Suppressor macrophage treated with lipopolysaccharide for 1 hour (primary cell): Measurements from ENCODE around the gene PKNOX1.
"Not testable (repeated sequence)": the region's sequence is repeated elsewhere in the genome, so short reads cannot be mapped to it uniquely, and the experiment has no call there.

Experiments used
- DNase-seq, 3 donors: peaks; one replicate each; pipeline ENCODE4 v3.0.0-alpha.2; 2020 to 2022

Gene PKNOX1

DNA sequence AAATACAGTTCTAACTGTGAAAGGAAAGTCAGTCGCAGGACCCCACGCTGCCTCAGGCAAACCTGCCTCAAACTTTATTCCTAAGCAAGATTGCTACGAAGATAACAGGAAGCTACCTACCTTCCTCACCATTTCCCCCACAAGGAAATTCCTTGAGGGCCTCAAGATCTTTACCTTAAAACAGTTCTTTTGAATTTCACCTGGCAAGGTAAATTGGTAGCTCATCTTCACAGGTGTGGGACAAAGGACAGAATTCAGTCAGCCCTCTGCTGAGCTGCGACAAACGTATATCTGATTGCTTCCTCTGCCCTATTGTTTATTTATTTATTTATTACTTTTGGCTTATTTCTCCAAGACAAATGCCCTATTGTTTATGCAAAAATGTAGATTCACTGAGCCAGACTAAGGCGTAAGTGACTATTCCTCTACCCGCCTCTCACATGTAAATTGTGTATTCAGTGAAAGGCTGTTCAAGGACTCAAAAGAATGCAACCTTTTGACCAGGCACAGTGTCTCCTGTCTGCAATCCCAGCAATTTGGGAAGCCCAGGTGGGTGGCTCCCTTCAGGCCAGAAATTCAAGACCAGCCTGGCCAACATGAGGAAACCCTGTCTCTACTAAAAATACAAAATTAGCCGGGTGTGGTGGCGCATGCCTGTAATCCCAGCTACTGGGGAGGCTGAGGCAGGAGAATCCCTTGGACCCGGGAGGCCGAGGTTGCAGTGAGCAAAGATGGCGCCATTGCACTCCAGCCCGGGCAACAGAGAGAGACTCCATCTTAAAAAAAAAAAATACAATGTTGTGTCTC, 17.3 kb upstream of the PKNOX1 start:
- DNase-seq: no peak

DNA sequence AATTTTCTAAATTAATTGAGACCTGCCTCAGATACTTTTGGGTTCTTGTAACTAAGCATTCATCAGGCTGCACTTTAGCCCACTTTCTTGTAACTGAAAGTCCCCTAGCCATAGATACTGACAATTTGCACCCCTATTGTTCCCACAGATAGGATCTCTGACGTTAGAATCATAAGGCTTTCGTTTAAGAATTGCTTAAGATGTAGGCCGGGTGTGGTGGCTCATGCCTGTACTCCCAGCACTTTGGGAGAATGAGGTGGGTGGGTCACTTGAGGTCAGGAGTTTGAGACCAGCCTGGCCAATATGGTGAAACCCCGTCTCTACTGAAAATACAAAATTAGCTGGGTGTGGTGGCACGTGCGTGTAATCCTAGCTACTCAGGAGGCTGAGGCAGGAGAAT, 16.2 kb upstream of the PKNOX1 start:
- not testable (repeated sequence) for DNase-seq

DNA sequence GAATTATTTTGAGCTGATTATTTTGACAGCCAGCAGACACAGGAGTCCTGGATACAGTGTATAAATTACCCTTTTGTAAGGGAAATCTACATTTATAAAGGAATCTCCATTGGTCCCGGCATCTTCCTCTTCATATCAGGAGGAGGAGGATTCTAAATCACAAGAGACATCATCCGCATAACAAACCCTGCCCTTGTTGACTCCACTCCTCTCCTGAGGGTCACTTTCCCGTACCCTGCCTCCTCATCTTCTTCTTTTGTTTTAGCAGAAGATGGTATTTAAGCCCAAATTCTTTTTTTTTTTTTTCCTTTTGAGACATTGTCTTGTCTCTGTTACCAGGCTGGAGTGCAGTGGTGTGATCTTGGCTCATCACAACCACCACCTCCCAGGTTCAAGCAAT, 14.6 kb upstream of the PKNOX1 start:
- no peak for DNase-seq

DNA sequence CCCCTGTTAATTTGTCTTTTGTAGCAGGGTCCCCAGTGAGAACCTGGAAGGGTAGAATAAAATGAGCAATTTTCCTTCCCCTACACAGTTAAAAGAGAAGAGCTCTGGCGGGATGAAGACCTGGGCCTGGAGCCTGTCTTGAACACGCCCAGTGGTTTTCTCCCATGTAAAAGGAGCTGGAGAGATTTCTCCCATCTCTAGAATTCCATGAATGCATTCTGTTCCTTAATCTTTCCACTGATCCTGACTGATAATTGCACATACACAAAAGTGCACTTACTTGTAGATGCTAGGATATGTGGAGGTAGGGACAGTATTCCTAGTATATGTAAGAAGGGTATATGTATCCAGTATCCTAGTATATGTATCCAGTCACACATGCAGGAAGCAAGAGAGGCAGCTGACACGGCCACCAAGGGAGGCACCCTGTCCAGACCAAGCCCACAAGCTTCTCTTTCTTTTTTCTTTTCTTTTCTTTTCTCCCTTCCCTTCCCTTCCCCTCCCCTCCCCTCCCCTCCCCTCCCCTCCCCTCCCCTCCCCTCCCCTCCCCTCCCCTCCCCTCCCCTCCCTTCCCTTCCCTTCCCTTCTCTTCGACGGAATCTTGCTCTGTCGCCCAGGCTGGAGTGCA, 11.9 kb upstream of the PKNOX1 start:
- no peak for DNase-seq

DNA sequence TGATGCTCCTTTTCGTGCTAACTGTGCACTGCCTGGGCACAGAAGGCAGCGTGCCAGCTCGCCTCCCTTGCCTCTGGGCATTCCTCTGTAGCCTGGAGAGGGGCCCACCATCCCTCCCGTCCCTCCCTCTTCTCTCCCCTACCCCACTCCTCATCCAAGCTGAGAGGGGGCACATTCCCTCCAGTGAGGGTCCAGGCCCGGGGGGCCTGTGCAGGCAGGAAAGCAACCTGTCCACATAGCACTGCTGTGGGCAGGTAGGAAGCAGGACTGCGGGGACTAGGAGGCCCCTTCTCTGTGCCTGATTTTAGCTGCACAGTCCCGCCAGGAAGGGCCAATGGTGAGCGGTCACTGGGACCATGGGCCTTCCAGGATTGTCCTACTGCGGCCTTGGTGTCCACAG, 10.3 kb upstream of the PKNOX1 start:
- no peak for DNase-seq

DNA sequence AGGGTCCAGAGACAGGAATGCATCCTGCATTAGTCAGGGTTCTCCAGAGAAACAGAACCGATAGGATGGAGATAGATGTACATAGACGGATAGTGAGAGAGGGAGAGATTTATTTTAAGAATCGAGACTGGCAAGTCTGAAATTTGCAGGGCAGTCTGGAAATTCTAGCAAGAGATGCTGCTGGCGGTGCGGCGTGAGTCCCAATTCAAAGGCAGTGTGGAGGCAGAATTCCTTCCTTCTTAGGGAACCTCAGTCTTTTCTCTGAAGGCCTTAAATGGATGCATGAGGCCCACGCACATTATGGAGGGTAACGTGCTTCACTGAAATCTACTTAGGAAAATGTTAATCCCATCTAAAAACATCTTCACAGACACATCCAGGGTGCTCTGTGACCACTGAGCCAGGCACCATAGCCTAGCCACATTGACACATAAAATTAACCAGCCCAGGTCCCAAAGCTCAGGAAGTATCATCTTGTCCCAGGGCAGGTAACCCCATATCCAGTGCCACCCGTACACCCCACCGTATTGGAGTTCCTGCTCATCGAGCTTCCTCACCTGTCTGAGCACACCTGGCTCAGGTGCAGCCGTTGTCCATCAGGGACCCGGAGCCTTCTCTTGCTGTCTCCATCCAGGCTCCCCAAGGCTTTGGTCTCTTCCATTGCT, 9.7 kb upstream of the PKNOX1 start:
- DNase-seq: no peak

DNA sequence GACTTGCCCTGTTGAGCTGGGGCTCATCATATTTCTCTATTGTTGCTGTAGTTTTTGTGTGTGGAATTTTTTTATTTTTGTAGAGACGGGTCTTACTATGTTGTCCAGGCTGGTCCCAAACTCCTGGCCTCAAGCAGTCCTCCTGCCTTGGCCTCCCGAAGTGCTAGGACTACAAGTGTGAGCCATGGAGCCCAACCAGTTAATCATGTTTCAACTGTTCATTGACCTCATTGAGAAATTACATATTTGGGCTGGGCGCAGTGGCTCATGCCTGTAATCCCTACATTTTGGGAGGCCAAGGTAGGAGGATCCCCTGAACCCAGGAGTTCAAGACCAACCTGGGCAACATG, 9.2 kb upstream of the PKNOX1 start:
- no peak for DNase-seq

DNA sequence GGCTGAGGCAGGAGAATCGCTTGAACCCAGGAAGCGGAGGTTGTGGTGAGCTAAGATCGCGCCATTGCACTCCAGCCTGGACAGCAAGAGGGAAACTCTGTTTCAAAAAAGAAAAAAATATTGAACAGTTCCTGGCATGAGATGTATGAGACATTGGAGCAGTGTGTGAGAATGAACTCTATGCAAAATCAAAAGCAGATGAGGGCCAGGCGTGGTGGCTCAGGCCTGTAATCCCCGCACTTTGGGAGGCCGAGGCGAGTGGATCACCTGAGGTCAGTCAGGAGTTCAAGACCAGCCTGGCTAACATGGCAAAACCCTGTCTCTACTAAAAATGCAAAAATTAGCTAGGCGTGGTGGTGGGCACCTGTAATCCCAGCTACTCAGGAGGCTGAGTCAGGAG, 6.7 kb upstream of the PKNOX1 start:
- not testable (repeated sequence) for DNase-seq

DNA sequence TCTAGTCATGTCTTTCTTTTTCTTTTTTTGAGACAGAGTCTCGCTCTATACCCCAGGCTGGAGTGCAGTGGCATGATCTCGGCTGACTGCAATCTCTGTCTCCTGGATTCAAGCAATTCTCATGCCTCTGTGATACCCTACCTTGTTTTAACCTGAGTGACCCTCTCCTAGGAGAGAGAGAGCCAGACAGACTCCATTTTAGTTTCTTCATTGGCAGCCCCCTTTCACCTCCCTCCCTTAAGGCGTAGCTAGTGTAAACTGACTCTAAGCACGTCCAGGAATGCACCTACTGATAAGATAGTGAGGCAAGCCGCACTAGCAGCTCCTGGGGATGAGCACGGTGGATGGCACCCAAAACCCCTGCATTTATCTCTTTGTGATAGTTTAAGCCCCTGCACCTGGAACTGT, 5.2 kb upstream of the PKNOX1 start:
- DNase-seq: no peak

DNA sequence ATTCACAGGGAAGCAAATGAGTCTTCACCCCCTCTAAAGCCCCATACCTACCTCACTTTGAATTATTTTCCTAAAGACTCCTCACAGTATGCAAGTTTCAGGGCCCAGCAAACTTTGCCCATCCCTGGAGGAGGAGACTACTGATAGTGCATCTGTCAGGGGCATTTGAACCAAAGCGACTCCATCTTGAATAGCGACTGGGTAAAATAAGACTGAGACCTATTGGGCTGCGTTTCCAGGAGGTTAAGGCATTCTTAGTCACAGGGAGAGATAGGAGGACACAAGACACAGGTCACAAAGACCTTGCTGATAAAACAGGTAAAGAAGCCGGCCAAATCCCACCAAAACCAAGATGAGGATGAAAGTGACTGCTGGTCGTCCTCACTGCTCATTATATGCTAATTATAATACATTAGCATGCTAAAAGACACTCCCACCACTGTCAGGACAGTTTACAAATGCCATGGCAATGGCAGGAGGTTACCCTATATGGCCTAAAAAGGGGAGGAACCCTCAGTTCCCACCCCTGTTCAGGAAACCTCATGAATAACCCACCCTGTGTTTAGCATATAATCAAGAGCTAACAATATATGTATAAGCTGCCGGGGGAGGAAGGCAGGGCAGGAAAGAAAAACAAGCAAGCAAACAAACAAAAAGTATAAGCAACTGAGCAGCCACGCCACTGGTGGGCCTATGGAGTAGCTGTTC, 3.3 kb upstream of the PKNOX1 start:
- DNase-seq: no peak

DNA sequence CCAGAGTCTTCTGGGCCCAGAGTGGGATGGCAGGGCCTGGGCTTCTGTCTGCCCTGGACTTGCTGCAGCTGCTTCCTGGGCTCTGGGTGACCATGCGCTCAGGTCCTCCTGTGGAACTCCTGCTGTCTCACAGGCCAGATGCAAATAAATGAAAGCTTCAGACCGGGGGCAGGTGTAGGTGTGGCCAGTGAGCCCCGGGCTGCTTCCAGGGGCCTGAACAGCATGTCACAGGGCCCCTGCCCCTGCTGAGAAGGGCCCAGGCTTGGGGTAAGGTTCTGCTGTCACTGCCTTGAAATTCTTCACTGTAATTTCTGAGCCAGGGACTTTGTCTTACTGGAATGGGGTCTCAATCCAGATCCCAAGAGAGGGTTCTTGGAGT, 2.5 kb upstream of the PKNOX1 start:
- no peak for DNase-seq

DNA sequence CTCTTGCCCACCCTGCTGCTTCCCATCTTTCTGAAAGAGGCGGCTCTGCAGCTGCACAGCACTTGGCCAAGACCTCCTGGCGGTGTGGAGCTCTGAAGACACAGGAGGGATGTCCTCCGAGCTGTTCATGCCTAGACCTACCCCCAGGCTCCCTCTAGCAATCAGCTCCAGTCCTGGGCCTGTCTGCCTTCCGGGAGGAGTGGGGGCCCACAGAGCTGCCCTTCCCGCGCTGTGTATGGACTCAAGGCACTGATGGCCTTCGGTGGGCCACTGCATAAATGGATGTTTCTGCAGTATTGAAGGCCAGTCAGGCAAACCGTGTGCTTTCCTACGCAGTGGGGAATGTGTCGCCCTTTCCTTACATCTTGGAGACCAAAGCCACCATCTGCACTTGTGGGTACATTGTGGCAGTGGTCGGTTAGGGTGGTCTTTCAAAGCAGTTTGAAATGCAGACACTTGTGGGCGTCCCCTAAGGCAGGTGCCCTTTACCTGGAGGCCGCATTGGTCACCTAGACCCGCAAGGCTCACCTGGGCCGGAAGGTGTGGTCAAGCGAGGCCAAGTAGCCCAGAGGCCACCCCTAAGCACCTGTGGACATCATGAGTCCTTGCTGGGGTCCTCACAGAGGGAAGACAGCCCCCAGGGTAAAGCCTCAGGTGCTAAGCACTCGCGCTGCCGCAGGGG, 912 bp upstream of the PKNOX1 start:
- no peak for DNase-seq

DNA sequence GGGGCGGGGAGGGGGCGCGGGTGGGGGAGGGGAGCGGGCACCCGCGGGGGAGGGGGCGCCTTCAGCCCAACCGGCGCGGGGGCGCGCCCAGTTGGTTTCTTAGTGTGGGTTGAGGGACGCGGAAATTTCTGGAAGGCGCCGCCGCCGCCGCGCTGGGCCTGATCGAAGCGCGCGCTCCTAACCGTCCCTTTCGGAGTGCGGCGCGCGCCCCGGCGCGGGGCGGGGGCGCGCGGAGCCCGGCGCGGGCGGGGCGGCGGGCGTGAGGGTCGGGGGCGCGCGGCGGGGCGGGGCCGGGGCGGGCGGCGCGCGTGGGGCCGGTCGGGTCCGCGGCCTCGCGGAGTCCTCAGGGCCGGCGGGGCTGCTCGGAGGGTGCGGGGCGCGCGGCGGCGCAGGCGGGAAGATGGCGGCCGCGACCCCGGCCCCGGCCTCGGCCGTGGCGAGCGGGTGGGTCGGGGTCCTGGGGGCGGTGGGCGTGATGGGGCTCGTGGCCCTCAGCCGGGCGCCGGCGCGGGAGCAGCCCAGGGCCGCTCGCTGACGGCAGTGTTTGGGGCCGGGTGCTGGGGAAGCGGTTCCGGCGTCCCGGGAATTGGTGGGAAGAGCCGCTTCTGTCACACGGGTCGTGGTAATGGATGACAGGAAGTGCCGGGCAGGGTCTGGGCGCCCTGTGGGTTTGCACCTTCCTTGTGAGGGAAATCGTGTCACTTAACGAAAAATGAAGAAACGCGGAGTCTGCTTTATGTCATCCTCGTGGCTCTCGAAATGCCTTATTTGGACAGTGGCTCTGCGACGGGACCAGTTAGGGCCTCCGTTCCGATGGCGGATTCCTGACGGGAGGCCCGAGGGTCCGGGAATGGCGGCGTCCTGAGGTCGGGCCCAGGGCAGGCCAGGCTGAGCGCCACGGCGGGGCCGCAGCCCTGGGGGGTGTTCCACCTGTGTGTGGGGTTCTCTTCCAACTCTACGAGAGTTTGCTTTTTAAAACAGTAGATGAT, 764 bp downstream of the PKNOX1 start:
- DNase-seq: peak; percentile 69 to 93 (median 83)

DNA sequence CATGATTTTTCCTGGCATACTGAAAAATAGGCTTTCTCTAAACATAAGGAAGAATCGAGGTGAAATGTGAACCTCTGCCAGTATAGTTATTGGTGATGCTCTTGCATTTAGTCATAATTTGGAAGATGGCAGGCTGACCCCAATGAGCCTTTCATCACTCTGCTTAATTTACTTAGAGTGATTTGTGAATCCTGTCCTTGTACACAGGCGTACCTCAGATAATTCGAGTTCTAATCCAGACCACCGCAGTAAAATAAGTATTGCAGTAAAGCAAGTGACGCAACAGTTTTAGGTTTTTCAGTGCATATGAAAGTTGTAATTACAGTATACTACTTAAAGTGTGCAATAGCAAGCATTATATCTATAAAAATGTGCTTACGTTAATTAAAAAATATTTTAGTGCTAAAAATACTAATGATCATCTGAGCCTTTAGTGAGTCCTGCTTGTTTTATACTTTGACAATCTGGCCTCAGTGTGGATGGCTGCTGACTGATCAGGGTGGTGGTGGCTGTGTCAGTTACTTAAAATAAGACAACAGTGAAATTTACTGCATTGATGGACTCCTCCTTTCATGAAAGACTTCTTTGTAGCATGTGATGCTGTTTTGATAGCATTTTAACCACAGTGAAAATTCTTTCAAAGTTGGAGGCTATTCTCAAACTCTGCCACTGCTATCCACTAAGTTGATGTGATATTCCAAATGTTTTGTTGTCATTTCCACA, 1.7 kb downstream of the PKNOX1 start:
- DNase-seq: peak in 1 of 3 donors; percentile 11

DNA sequence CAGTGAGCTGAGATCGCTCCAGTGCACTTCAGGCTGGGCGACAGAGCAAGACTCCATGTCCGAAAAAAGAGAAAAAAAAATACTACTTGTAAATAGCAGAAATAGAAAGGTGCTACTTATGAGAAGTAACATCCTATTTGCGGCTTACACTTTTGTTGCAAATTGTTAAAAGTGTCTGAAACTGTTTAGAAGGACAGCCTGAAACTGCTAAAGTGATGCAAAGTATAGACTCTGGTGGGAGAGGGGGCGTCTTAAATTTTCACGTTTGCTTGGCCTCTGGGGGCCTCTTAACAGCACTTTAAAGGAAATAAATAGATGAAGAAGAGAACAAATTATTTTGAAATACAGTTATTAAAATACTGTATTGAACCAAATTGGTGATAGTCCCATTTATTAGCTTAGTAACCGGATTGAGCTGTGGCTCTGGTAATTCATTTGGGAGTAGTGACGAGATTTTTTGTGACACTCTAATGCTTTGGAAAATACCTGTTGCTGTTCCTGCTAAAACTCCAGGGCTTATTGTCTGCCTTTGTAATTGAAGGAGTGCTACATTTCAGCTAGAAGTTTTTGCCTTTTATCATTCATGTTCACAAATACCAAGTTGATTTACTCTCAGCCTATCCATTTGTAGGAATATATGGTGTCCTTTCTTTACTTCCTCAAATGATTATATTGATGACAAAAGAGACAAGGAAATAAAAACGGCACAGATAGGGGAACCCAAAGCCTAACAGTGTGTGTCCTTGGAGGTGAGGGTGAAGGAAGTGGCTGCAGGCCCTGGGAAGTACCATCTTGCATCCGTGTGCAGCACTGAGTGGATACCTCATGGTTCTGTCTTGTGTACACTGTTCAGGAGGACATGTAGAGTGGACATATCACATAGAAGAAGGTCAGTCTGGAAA, 6.2 kb downstream of the PKNOX1 start:
- DNase-seq: peak; percentile 22 to 41 (median 35)

DNA sequence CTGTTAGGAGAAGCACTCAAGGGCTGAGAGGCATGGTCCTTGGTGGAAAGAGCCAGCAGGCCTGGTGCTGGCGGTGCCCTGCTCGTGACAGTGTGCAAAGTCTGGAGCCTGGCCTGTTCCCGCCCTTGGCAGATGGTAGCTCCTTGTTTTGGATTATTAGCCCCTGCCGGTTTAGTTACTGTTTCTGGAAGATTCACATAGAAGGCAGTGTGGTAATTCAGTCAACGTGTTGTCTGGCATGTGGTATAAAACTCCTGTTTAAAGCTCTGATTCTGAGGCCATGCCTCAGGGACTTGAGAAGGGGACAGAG, 6.8 kb downstream of the PKNOX1 start:
- no peak for DNase-seq

DNA sequence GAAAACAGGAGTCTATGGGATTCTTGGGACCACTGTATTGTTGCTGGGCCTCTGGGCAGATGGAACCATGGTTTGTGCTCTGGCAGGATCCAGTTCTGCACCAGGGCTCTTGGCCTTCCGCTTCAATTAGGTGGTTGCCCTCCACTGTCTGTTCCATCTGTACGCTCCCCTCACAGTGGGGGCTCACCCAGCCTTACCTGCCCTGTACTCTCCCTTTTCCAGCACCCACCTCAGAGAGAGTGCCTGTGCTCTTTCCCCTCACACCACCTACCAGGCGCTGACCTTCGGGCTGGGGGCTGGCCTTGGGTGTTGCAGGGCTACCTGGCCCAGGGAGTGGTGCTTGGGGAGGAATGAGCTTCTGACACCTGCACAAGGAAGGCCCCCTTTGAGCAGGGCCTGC, 7.5 kb downstream of the PKNOX1 start:
- no peak for DNase-seq

DNA sequence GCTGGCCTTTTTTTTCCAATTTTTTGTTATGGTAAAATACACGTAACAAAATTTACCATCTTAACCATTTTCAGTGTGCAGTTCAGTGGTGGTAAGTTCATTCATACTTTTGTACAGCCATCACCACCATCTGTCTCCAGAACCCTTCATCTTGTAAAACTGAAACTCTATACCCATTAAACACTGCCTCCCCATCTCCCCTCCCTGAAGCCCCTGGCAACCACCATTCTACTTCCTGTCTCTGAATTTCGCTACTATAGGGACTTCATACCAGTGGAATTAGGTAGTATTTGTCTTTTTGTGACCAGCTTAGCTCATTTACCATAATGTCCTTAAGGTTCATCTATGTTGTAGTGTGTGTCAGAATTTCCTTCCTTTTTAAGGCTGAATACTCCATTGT, 8.7 kb downstream of the PKNOX1 start:
- no peak for DNase-seq

DNA sequence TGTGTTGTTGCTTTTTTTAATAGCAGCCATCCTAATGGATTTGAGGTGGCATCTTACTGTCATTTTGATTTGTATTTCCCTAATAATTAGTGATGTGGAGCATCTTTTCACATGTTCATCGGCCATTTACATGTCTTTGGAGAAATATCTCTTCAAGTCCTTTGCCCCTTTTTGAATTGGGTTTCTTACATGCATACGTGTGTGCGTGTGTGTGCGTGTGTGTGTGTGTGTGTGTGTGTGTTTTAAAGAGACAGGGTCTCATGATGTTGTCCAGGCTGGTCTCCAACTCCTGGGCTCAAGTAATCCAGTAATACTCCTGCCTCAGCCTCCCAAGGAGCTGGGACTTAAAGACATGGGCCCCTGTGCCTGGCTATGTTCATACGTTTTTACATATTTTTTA, 9.5 kb downstream of the PKNOX1 start:
- no peak for DNase-seq

DNA sequence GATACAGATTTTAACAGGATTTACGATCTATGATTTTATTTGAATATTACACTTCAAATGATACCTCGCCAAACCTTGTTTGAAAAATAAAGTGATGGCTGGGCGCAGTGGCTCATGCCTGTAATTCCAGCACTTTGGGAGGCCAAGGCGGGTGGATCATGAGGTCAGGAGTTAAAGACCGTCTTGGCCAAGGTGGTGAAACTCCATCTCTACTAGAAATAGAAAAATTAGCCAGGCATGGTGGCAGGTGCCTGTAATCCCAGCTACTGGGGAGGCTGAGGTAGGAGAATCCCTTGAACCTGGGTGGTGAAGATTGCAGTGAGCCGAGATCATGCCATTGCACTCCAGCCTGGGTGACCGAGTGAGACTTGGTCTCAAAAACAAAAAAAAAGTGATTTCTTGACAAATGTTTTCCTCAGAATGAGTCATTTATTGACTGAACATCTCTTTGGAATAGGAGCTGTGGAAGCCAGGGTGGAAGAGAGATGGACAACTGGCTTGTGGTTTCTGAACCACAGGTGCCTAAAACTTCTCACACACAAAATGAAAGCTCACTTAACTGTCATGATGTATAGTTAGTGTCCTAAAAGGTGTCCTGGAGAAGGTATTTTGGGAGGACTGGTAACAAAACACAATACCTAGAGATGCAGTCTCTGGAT, 11.9 kb downstream of the PKNOX1 start:
- no peak for DNase-seq
